ENCODE measurements around the gene CNOT6.

CNOT6 gene

GRCh38 chr5:180568914-180569313 is 74.7 kb downstream of the CNOT6 start:
- no peak for DNase-seq (ENCODE audit: low read depth in 2 of 2)

DNA sequence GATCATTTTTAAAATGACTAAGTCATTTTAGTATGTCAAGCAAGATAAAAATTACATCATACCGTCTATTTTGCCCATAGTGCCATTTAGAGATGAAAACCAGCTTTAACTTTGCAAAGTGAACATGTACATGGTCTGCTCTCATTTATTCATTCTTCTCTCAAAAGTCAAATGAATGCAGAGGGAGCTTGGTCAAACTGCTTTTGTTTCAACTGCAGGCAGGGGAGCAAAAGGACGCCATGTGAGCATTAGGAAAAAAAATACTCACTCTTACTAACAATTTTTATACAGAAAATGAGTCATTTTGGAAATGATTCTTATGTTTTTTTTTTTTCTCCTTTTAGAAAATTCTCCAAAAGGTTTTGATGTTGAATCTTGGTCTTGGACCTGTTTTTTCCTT is 81.4 kb downstream of the CNOT6 start:
- no peak for DNase-seq (ENCODE audit: low read depth in 2 of 2)

GRCh38 chr5:180580681-180581080 is 86.5 kb downstream of the CNOT6 start:
- no peak for DNase-seq (ENCODE audit: low read depth in 2 of 2)

DNA sequence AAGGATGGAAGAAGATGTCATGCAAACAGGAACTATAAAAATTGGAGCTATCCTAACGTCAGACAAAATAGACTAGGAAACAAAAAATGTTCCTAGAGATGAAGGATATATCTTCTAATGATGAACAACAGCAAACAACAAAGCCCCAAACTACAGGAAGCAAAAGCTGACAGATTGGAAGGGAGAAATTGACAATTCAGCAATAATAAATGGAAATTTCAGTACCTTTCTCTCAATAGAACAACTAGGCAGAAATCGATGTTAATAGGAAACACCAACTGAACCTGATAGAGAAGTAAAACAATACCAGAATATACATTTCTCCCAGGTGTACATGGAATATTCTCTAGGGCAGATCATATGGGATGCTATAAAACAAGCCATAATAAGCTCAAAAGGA is 89.6 kb downstream of the CNOT6 start:
- no peak for DNase-seq (ENCODE audit: low read depth in 2 of 2)

GRCh38 chr5:180586204-180586603 is 92.0 kb downstream of the CNOT6 start:
- DNase-seq (ENCODE audit: low read depth in 2 of 2): no peak

- DNase-seq (ENCODE audit: low read depth in 2 of 2): no peak
These were observed 92.7 kb downstream of the CNOT6 start for GRCh38 chr5:180586870-180587269.

DNA sequence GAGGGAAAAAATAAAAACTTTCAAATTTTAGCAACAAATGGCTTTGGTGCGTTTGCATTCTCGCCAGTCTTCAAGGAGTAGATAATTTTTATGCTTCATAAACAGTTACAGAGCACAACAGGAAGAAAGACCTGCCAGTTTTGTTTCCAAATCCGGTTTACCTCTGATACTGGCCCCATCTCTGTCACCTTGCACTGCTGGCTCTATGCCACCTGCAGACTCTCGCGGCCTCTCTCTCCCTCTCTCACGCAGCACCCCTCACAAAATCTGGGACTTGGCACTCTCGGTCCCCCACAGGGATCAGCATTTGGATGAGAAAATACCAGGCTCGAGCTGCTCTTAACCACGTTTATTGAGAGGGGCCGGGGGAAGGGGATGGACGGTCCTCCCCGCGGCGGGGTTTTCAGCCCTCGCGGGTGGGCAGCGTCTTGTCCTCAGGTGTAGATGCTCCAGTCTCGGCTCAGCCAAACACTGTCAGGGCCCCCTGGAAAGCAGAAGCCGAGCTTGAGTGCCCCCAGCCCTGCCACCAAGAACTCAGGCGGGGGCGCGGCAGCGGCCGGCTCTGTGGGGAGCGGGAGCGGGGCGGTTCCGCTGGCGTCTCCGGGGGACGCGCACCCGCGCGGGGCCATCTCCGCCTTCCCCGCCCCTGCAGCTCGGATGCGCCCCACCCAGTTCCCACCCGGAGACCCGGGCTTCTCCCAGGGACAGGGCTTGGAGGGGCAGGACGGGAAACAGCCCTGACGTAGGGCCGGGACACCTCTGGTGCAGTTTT is 95.8 kb downstream of the CNOT6 start:
- DNase-seq (ENCODE audit: low read depth in 2 of 2): no peak

DNA sequence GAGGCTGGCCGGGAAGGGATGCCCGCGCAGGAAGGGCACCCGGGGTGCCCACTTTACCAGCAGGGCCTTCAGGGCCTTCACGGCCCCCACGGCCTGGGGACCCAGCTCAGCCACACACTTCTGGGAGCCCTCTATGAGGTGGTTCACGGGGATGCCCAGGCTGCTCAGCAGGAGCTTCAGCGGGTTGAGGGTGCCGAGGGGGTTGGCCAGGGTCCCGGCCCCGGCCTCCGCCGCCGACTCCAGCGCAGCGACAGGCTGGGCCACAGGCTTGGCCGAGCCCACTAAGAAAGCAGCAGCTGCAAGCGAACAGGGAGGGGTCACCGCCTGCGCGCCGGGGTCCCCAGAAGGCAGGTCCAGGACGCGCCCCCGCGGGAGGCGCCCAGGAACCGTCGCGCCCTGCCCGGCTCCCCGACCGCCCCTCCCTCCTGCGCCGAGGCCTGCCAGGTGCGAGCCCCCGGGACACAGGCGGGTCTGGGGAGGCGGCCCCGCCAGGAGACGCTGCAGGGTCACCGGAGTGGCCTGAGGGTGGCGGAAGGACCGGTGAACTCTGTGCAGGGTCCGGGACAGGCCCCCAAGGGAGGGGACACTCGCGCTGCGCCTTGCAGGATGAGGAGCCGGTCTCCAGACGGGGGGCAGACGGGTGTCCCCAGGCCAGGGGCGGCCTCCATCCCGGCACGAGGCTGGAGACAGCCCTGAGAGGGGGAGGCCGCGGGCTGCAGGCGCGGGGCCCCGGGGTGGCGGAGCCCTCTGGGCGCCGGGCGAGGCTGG is 96.5 kb downstream of the CNOT6 start:
- DNase-seq (ENCODE audit: low read depth in 2 of 2): no peak

- no peak for DNase-seq (ENCODE audit: low read depth in 2 of 2)
These were observed 97.2 kb downstream of the CNOT6 start, which contains the start of gene SCGB3A1 for GRCh38 chr5:180591311-180591887. SCGB3A1 (minus strand) TSS chr5:180591499; CDS start chr5:180591462, 37 bp downstream.

DNA sequence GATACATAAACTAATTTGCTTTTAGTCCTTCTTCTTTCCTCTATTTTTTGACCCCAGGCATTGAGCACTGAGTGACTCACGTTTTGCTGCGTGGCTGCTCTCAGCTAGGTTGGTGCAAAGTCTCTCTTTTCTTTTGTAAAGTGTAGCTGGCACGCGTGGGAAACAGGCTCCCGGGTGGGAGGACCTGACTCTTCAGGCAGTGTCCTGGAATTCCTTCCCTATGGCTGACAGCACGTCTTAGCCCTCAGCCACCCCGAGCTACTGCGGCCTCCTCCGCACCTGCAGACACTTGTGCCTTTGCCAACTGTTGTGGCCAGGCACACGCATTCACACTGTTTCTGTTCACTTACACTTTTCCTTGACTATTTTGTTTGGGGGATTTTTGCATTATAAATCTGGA is 98.0 kb downstream of the CNOT6 start:
- DNase-seq (ENCODE audit: low read depth in 2 of 2): no peak

GRCh38 chr5:180593446-180594206 is 99.4 kb downstream of the CNOT6 start:
- DNase-seq (ENCODE audit: low read depth in 2 of 2): no peak

DNA sequence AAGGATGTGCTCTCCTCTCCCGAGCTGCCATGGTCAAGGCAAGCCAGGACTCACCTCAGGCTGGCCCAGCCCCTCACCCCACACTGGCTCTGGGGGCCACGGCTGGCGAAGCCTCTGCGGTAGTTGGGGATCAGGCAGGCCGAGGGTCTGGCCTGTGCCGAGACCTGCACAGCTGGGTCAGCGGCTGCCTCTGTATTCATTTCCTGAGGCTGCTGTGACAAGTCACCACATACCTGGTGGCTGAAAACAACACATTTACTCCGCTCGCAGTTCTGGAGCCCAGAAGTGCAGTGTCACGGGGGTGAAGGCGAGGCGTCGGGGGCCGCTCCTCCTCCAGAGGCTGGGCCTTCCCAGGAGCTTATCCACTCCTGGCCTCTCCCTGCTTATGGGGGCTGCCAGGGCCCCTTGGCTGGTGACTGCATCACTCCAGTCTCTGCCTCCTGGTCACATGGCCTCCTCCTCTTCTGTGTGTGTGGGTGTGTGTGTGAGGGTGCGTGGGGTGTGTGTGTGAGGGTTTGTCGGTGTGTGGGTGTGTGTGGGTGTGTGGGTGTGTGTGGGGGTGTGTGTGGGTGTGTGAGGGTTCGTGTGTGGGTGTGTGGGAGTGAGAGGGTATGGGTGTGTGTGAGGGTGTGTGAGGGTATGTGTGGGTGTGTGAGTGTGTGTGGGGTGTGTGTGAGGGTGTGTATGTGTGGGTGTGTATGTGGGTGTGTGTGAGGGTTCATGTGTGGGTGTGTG is 100.3 kb downstream of the CNOT6 start:
- no peak for DNase-seq (ENCODE audit: low read depth in 2 of 2)

GRCh38 chr5:180595046-180595379 is 100.8 kb downstream of the CNOT6 start:
- no peak for DNase-seq (ENCODE audit: low read depth in 2 of 2)

DNA sequence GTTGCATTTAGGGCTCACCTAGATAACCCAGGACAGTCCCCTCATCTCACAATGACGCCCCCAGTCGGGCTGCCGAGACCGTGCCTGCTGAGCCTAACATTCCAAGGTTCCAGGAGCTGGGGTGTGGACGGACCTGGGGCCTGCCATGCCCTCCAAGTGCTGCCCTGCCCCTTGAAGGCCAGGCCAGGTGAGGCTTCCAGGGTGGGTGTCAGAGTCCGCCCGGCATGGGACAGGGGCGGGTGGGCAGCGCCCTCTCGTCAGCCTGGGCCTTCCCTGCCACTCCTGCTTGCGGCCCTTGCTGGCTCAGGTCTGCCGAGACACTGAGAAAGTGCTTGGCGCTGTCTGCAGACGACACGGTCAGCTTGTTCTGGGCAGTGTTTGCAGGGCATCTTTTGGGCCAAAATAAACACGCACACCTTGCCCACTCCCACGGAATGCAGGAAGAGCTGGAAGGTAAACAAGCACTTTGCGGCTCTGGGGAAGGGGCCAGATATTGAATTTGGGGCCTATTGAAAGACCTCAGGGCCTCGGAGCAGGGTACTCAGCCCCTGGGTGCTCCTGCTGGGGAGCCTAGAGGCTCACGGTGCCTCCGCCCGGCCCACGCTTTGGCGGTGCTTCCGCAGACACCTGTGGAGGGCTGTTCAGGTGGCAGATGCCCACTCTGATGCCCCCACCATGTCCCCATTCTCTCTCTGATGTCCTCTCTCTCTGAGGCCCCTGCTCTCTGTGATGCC is 101.4 kb downstream of the CNOT6 start:
- no peak for DNase-seq (ENCODE audit: low read depth in 2 of 2)

GRCh38 chr5:180596115-180596667 is 102.0 kb downstream of the CNOT6 start:
- no peak for DNase-seq (ENCODE audit: low read depth in 2 of 2)

DNA sequence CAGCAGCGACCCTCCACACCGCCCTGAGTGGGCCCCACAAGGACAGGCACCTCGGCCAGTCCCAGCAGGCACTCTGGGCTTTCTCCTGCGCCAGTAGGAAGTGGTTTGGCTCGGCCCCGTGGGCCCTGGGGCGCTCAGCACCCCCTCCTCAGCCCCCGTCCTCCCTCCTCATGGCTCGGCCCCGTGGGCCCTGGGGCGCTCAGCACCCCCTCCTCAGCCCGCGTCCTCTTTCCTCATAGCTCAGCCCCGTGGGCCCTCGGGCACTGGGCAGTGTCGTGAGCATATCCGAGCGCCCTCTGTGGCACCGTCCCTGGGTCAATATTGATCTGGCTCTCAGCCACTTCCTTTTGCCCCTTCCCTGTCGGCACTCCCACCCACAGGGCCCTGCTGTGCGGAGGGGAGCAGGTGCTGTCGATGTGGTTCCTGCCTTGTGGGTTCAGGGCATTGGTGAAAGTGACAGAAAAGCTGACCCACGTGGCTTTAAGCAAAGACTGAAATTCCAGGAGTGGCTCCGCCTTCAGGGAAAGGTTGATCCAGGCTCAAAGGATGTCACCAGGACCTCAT is 102.6 kb downstream of the CNOT6 start:
- DNase-seq (ENCODE audit: low read depth in 2 of 2): no peak

- DNase-seq (ENCODE audit: low read depth in 2 of 2): no peak
These were observed 104.1 kb downstream of the CNOT6 start for GRCh38 chr5:180598316-180598701.

DNA sequence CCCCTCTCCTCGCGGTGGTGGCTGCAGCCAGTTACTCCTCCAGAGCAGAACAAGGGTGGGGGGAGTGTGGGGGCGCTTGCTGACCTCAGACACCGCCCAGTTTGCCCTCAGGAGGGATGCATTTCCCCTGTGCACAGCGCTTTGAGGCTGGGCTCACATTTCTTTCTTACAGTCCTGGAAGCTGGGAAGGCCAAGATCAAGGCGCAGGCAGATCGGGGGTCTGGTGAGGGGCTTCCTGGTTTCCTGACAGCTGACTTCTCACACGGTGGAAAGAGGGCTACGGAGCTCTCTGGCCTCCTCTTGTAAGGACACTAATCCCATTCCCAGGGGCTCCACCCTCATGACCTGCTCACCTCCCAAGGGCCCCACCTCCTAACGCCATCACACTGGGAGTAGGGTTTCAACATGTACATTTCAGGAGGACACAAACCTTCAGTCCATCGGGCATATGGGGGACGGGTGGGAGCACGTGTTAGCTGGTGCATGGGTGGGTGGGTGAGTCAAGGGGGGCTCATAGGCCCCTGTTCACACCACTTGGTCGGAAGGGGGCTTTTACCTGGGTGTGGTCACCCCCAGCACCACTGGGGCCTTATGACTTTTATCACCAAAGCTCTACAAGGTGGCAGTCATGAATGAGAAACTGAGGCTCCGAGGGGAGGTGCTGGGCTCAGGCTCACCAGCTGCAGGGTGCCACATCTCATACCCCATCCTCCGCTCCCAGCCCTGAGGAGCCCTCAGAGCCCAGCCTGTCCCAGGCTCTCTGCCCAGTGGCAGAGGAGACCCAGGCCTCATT is 104.8 kb downstream of the CNOT6 start:
- no peak for DNase-seq (ENCODE audit: low read depth in 2 of 2)

DNA sequence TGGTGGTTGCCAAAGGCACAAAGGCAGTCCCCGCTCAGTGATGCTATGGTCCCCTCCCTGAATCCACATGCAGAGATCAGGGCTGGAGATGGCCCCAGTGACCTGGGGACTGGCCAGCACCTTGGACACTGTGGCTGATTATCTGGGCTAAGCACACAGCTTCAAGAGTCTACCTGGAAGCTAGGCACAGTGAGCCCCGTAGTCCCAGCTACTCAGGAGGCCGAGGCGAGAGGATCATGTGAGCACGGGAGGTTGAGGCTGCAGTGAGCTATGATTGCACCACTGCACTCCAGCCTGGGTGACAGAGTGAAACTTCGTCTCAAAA is 105.4 kb downstream of the CNOT6 start:
- no peak for DNase-seq (ENCODE audit: low read depth in 2 of 2)
